CD1c-positive myeloid dendritic cell (primary cell): ENCODE measurements around the gene LTB4R2.
A peak's percentile ranks its signal among the peaks of the same experiment; 100 is the strongest.
"Not testable (repeated sequence)": the region's sequence is repeated elsewhere in the genome, so short reads cannot be mapped to it uniquely, and the experiment has no call there.

Experiments
- DNase-seq: peaks from one replicate; pipeline ENCODE4 v3.0.0-alpha.2; 2016; ENCODE audit errors: extremely low spot score

LTB4R2 gene

DNA sequence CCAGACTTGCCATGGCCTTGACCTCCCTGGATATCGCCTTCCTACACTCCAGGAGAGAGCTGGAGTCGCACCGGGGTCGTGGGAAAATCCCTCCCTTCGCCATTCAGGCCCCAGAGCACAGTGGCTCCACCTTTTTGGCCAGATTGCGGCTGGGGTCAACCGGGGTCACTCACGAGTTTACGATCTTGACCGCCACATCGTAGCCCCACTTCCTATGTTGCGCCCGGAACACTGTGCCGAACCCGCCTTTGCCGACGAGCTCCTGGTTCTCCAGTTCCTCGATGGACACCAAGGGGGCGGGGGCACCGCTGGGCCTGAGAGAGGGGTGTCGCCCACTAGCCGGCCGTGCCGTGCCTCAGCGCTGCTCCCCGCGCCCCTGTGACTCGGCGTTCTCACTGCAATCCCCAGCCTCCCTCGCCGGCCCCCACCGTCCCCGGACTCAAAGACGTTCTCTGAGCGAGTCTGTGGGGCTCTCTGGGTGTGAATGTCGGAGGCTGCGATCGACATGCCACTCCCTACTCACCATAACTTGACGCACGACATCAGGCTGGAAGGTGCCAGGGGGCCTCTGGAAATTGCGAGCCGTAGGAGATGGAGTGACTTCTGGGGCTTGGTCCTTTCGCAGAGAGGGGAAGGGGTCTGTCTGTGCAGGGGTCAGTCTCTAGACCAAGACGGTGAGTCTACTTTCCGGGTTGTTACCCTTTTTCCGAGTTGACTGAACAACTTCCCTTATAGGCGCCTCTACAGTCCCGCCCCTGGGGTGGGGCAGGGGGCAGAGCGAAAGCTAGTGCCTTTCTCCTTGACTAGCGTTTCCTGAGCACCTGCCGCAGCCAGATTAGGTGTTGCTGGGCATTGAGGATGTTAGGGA lies 29.6 kb downstream of the LTB4R2 start, which contains the start of gene RIPK3:
Gene RIPK3, minus strand, starts transcription at position 708 of the 868 bp plus-strand sequence. Its CDS starts 165 bp downstream, at position 543.
- DNase-seq: peak; percentile 70

GRCh38 chr14:24340606-24341005 lies 30.7 kb downstream of the LTB4R2 start:
- no peak for DNase-seq

DNA sequence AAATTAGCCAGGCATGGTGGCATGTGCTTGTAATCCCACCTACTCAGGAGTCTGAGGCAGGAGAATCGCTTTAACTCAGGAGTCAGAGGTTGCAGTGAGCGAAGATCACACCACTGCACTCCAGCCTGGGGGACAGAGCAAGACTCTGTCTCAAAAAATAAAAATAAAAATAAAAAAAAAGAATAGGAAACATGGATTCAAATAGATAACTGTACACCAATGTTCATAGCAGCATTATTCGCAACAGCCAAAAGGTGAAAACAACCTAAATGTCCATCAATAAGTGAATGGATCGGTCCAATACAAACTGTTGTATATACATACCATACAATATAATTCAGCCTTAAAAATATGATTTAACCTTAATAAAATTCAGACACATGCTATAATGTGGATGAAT lies 32.9 kb downstream of the LTB4R2 start:
- DNase-seq: no peak

GRCh38 chr14:24343795-24344660 lies 34.1 kb downstream of the LTB4R2 start:
- DNase-seq: no peak

- DNase-seq: no peak
Measured at GRCh38 chr14:24347134-24347533, 37.2 kb downstream of the LTB4R2 start.

DNA sequence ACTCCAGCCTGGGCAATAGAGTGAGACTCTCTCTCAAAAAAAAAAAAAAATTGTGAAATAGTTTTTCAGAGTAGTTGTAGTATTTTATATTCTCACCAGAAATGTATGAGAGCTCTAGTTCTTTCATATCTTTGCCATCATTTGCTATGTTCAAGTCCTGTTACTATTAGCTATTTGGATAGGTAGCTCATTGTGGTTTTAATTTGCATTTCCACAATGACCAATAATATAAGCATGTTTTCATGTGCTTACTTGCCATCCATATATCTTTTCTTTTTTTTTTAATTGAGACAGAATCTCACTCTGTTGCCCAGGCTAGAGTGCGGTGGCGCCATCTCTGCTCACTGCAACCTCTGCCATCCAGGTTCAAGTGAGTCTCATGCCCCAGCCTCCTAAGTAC lies 38.2 kb downstream of the LTB4R2 start:
- DNase-seq: no peak

DNA sequence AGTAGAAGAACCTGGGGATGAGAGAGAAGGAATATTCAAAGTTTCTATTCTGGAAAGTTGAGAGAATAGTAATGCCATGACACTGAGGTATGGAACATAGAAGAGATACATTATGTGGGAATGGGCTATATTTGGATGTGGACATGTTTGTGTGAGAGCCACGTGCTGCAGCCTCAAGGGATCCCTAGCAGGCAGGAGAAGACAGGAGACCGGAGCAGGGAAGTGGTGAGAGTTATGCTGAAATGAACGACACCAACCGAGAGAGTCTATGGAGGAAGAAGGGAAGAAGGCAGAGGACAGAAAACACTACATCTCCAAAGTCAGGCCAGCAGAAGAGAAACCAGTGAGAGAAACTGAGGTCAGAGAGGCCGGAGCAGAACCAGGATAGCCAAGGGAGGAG lies 39.8 kb downstream of the LTB4R2 start:
- no peak for DNase-seq

DNA sequence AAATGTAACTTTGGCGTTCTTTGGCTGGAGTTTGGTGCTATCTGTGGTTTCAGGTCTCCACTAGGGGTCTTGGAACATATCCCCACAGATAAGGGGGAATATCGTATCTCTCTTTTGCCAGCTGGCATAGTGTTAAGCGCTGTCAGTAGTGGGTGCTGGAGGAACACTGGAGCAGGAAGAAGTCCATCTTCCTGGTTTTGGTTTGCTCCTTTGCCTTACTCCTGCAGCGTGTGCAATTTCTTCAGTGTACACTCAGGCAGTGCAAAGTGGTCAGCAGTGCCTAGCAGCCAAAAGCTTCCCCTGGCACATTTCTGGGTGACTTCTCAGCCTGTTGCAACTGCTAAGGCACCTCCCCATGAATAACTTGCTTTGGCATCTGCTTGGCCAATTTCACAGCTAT lies 41.6 kb downstream of the LTB4R2 start:
- DNase-seq: no peak

GRCh38 chr14:24353559-24354481 lies 43.9 kb downstream of the LTB4R2 start:
- no peak for DNase-seq

DNA sequence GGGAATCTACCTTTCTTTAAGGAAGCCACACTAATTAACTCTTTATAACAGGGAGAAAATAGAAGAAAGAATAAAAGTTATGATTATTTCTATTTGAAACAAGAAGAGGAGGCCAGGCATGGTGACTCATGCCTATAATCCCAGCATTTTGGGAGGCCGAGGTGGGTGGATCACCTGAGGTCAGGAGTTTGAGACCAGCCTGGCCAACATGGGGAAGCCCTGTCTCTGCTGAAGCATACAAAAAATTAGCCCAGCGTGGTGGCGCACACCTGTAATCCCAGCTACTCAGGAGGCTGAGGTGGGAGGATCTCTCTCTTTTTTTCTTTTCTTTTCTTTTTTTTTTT lies 44.5 kb downstream of the LTB4R2 start:
- DNase-seq: not testable (repeated sequence)

- DNase-seq: no peak
Measured at GRCh38 chr14:24355009-24355408, 45.1 kb downstream of the LTB4R2 start.

- no peak for DNase-seq
Measured at GRCh38 chr14:24356208-24356607, 46.3 kb downstream of the LTB4R2 start.

DNA sequence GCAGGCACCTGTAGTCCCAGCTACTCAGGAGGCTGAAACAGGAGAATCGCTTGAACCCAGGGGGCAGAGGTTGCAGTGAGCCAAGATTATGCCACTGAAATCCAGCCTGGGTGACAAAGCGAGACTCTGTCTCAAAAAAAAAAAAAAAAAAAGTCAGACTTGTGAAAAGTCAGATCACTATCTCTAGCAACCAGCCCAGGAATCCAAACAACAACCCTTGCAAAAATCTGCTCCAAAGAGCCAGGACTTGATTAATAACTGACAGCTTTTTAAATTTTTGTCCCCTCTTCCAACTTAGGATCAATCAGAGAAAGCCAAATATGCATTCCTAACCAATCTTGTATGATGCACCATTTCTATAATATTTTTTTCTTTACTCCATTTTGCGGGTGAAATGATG lies 50.3 kb downstream of the LTB4R2 start:
- no peak for DNase-seq

- peak; percentile 66 for DNase-seq
Measured at GRCh38 chr14:24361326-24361725, 51.4 kb downstream of the LTB4R2 start.
